A673 (cell line): ENCODE measurements around the gene PTN. TPM values are rescaled to one million over a fixed set of nuclear protein-coding genes. Genes with fewer than 3 reads are reported as not detected.

Experiments used
- BruUV-seq: library from RNA; stranded (reverse); fragments of 400-500 nt; replicated peaks from 2 replicates; lab custom pipeline; 2021; lab: Mats Ljungman, UMichigan
- CTCF ChIA-PET: fragments of 300-600 bp; sonication (Branson Sonifier 250); formaldehyde crosslinking; loops from one replicate; lab custom pipeline; 2022; ENCODE audit warnings: antibody characterized with exemption; lab: Charles Lee
- POLR2A ChIA-PET: fragments of 300-600 bp; sonication (Branson Sonifier 250); formaldehyde crosslinking; loops from one replicate; lab custom pipeline; 2022; ENCODE audit warnings: antibody characterized with exemption; ENCODE audit not compliant: low non-redundant PET; lab: Charles Lee
- DNase-seq: peaks from one replicate; pipeline ENCODE4 v3.0.0-alpha.2; 2015; ENCODE audit warnings: low spot score
- H3K27ac ChIP-seq: fragments of 200-600 bp; sonication (generic); 2 replicates; pipeline ENCODE4 v1.5.1; 2016; ENCODE audit warnings: mixed run types, low read depth, mild to moderate bottlenecking, mixed read lengths, antibody characterized with exemption, low read length; ENCODE audit not compliant: poor library complexity, severe bottlenecking
- H3K27me3 ChIP-seq: fragments of 200-600 bp; sonication (generic); replicated peaks from 2 replicates; pipeline ENCODE4 v1.6.1; 2017; ENCODE audit warnings: mixed run types, low read depth, mild to moderate bottlenecking, mixed read lengths, antibody characterized with exemption, low read length; ENCODE audit not compliant: insufficient read depth, poor library complexity
- H3K36me3 ChIP-seq: fragments of 200-600 bp; sonication (generic); 2 replicates; pipeline ENCODE4 v1.6.1; 2016; ENCODE audit warnings: mixed run types, mild to moderate bottlenecking, mixed read lengths, antibody characterized with exemption, low read length; ENCODE audit not compliant: insufficient read depth, poor library complexity, severe bottlenecking
- H3K4me1 ChIP-seq: fragments of 200-600 bp; sonication (generic); 2 replicates; pipeline ENCODE4 v1.6.1; 2017; ENCODE audit warnings: mixed run types, mild to moderate bottlenecking, mixed read lengths, antibody characterized with exemption, low read length; ENCODE audit not compliant: insufficient read depth, poor library complexity, severe bottlenecking
- H3K4me3 ChIP-seq: fragments of 200-600 bp; sonication (generic); 2 replicates; pipeline ENCODE4 v1.5.1; 2016; ENCODE audit warnings: low read depth, mixed run types, mild to moderate bottlenecking, mixed read lengths, low read length; ENCODE audit not compliant: poor library complexity, severe bottlenecking
- H3K9me3 ChIP-seq: fragments of 200-600 bp; sonication (generic); 2 replicates; pipeline ENCODE4 v1.6.1; 2016; ENCODE audit warnings: mixed run types, low read depth, mild to moderate bottlenecking, mixed read lengths, antibody characterized with exemption, low read length; ENCODE audit not compliant: poor library complexity, severe bottlenecking
- EZH2 ChIP-seq: fragments of 200-600 bp; sonication (generic); IDR thresholded peaks from 2 replicates; pipeline ENCODE4 v1.6.1; 2017; ENCODE audit warnings: borderline replicate concordance, low read depth, mild to moderate bottlenecking, mixed read lengths, antibody characterized with exemption, low read length; ENCODE audit not compliant: poor library complexity, severe bottlenecking
- intact Hi-C: fragments of 100-400 bp; cut with micrococcal nuclease; formaldehyde crosslinking; loops from one replicate; pipeline ENCODE4 v1.10.0; 2022; ENCODE audit not compliant: unreplicated experiment
- total RNA-seq: library from RNA; stranded (reverse); gene quantifications from 2 replicates; pipeline ENCODE4 v1.2.3, GENCODE V29; 2021
- TF ChIP-seq, protein P1 (sequence below): fragments of 300-800, 200-600 bp; sonication (generic); conservative IDR thresholded peaks from 2 replicates; pipeline ENCODE4 v1.5.1; 2017; ENCODE audit warnings: low read depth, mild to moderate bottlenecking, antibody characterized with exemption, low read length, moderate library complexity, mixed read lengths

PTN gene
- total RNA-seq, 1 experiment from 2014 or later, result 0.41 TPM

DNA sequence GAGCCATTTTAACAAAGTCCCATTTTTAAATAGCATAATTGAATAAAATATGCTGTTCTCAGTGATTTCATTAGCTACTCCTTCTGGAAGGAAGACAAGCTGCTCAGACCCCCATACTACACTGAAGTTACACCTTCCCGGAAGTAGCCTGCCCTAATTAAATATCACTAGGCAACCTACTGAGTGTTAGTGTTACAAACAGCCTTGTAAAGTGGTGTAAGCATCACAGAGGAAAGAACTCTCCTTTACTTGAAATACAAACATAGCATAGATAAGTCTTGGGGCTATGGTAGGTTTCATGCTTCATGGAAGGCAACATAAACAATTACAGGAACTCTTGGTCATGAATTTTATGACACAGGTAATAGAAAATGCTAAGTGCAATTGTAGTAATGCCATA, 43.4 kb upstream of the PTN start:
- CTCF ChIA-PET, result no interaction called here
- POLR2A ChIA-PET, result no interaction called here
- DNase-seq, result no peak
- Histone ChIP-seq H3K27me3 (peaks cover 3% of the 10 kb centered on the region), H3K36me3 (no peaks in the 10 kb centered on the region), H3K4me1 (no peaks in the 10 kb centered on the region), H3K27ac (no peak overlapping the region), H3K9me3 (no peaks in the 10 kb centered on the region), H3K4me3 (no peak overlapping the region)
- TF ChIP-seq EZH2, result no peak
- intact Hi-C loops, result no loop called here
- BruUV-seq, result no TSS peak

DNA sequence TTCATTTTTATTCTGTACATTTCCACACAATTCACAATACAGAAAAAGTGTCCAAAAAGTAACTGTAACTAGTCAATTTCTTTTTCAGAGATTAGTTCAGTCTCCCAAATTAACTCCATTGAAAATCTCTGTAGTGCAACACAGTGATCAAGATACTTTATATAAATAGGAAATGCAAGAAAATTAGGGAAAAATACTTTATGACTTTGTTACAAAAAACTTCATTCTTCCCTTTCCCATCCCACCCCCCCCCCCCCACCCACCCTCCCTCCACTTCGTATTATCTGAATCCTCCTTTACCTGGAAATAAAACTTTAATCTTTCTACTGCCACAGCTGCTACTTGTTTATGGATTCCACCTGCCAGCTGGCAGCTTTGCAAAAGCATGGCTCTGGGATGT, 37.5 kb upstream of the PTN start:
- no peaks in the 10 kb centered on the region for H3K4me1 ChIP-seq
- DNase-seq, result no peak
- intact Hi-C loops, result no loop called here
- no peak overlapping the region for H3K27ac ChIP-seq
- no peak for TF ChIP-seq EZH2
- TF ChIP-seq, protein P1, sequence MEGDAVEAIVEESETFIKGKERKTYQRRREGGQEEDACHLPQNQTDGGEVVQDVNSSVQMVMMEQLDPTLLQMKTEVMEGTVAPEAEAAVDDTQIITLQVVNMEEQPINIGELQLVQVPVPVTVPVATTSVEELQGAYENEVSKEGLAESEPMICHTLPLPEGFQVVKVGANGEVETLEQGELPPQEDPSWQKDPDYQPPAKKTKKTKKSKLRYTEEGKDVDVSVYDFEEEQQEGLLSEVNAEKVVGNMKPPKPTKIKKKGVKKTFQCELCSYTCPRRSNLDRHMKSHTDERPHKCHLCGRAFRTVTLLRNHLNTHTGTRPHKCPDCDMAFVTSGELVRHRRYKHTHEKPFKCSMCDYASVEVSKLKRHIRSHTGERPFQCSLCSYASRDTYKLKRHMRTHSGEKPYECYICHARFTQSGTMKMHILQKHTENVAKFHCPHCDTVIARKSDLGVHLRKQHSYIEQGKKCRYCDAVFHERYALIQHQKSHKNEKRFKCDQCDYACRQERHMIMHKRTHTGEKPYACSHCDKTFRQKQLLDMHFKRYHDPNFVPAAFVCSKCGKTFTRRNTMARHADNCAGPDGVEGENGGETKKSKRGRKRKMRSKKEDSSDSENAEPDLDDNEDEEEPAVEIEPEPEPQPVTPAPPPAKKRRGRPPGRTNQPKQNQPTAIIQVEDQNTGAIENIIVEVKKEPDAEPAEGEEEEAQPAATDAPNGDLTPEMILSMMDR, result no peak
- no peaks in the 10 kb centered on the region for H3K36me3 ChIP-seq
- no peak overlapping the region for H3K4me3 ChIP-seq
- H3K9me3 ChIP-seq, result peaks cover 8% of the 10 kb centered on the region
- BruUV-seq, result no TSS peak
- H3K27me3 ChIP-seq, result peaks cover 3% of the 10 kb centered on the region
- CTCF ChIA-PET, result no interaction called here
- POLR2A ChIA-PET, result no interaction called here

DNA sequence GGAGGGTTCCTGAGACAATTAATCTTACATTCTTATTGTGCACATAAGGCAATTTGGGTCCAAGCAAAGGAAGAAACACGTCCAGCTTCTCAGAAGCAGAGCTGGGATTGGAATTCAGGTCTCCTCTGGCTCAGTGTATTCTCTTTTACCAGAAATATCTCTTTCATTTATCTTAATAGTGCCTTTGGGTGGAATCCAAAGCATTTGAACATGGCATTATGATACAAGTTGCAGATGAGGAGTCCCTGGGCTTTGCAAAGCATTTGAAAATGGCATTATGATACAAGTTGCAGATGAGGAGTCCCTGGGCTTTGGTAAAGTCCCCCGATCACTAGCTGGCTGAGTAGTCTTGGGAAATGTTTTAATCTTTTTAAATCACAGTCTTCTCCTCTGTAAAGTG, 30.0 kb upstream of the PTN start:
- TF ChIP-seq, protein P1, result no peak
- TF ChIP-seq EZH2, result no peak
- ChIA-PET CTCF (no interaction called here), POLR2A (no interaction called here)
- H3K36me3 ChIP-seq, result no peaks in the 10 kb centered on the region
- intact Hi-C loops, result no loop called here
- H3K4me1 ChIP-seq, result no peaks in the 10 kb centered on the region
- H3K4me3 ChIP-seq, result no peak overlapping the region
- H3K27ac ChIP-seq, result no peak overlapping the region
- peaks cover 4% of the 10 kb centered on the region for H3K27me3 ChIP-seq
- peaks cover 8% of the 10 kb centered on the region for H3K9me3 ChIP-seq
- BruUV-seq, result no TSS peak
- no peak for DNase-seq

DNA sequence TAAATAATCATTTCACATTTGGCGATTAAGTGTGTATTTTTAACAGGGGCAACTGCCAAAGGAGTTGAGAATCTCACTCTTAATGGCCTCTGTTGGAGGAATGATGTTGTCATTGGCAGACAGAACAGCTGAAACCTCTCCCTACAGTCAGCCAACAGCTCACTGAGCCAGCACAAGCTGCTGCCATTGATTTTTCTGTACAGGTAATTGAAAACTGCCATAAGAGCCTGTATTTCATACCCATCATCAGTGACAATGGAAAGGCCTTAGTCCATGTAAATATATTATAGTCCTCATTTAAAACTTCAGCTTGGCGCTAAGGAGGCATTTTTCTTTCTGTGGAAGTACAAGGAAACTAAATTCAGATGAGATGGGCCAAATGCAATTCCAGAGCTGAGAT, 28.1 kb upstream of the PTN start:
- intact Hi-C loops, result no loop called here
- ChIA-PET POLR2A (no interaction called here), CTCF (no interaction called here)
- TF ChIP-seq EZH2, result no peak
- TF ChIP-seq, protein P1, result no peak
- no peak for DNase-seq
- Histone ChIP-seq H3K9me3 (no peaks in the 10 kb centered on the region), H3K4me1 (no peaks in the 10 kb centered on the region), H3K27me3 (peaks cover 4% of the 10 kb centered on the region), H3K4me3 (no peak overlapping the region), H3K36me3 (no peaks in the 10 kb centered on the region), H3K27ac (no peak overlapping the region)
- BruUV-seq, result no TSS peak
